ENCODE results near the gene RAPGEF1. TPM values are rescaled to one million over a fixed set of nuclear protein-coding genes. Genes with fewer than 3 reads are reported as not detected.

The RAPGEF1 gene
- total and polyA plus RNA-seq, 9 donors, result 17.0 to 64.4 (median 36.4) TPM

DNA sequence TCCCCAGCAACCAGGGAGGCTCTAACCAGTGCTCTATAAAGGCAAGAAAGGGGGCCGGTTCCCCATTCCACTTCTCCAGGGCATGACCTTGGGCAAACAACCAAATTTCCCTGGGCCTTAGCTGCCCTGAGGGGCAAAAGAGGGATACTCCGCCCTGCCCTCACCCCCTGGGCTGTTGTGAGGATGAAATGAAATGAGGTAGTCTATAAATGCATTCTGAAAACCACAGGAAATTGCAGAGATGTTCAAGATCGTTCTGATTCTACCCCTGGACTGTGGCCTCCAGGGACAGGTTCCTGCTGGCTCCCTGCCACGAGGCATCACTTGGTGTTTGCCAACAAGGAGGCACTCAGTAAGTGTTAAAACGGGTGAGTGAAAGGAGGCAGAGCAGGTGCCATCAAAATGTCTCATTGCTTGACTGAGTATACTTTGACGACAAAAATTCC is 5.7 kb downstream of the RAPGEF1 start:
- 57 to 59% (median 57%) methylated on average over 6 of the region's 6 CpGs for WGBS, 3 donors
- Histone ChIP-seq H3K27me3 (no peaks in the 10 kb centered on the region), H3K27ac (no peak overlapping the region), H3K4me3 (no peak overlapping the region), H3K36me3 (no peaks in the 10 kb centered on the region), H3K9me3 (no peaks in the 10 kb centered on the region), H3K4me1 (ENCODE audit: insufficient read depth) (peaks cover 12% of the 10 kb centered on the region)
- no peak for DNase-seq
- intact Hi-C loops (cut with DNase I), result loop anchor here in 1 of 4 donors (10.0 kb wide), 1 partner anchor 199 kb away; the partner anchor contains the start of gene UCK1
- TF ChIP-seq, protein P1, sequence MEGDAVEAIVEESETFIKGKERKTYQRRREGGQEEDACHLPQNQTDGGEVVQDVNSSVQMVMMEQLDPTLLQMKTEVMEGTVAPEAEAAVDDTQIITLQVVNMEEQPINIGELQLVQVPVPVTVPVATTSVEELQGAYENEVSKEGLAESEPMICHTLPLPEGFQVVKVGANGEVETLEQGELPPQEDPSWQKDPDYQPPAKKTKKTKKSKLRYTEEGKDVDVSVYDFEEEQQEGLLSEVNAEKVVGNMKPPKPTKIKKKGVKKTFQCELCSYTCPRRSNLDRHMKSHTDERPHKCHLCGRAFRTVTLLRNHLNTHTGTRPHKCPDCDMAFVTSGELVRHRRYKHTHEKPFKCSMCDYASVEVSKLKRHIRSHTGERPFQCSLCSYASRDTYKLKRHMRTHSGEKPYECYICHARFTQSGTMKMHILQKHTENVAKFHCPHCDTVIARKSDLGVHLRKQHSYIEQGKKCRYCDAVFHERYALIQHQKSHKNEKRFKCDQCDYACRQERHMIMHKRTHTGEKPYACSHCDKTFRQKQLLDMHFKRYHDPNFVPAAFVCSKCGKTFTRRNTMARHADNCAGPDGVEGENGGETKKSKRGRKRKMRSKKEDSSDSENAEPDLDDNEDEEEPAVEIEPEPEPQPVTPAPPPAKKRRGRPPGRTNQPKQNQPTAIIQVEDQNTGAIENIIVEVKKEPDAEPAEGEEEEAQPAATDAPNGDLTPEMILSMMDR (IDR thresholded peaks at IDR 0.05), result no peak
- TF ChIP-seq EP300 (IDR thresholded peaks at IDR 0.05), result no peak
- TF ChIP-seq POLR2A (IDR thresholded peaks at IDR 0.05), result no peak

DNA sequence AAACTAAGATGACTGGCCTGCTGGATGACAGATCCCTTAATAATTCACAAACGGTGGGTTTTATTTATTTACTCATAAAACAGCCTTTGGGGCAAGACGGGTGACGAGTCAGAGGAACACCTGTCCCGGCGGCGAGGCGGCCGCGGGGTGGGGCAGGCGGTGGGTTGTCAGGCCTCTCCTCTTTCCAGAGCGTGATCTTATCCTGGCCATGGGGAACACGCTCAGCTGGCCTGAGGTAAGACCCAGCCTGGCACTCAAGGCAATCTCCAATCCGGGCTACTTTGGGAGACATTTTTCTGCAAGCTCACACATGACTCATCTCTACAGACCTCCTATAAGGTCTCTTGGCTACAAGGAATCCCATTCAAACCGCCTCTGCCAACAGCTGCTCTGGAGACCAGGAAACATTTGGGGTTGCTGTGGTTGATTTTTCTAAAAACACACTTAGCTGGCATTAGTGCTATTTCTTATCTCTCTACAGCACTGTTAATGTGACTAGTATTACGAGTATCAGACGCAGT is 6.3 kb downstream of the RAPGEF1 start:
- intact Hi-C loops (cut with DNase I), result loop anchor here in 1 of 4 donors (10.0 kb wide), 1 partner anchor 199 kb away; the partner anchor contains the start of gene UCK1
- no peak for DNase-seq
- peaks cover 11% of the 10 kb centered on the region for H3K4me1 ChIP-seq (ENCODE audit: insufficient read depth)
- H3K27ac ChIP-seq, result no peak overlapping the region
- TF ChIP-seq, protein P1 (IDR thresholded peaks at IDR 0.05), result no peak
- TF ChIP-seq EP300 (IDR thresholded peaks at IDR 0.05) (no peak), POLR2A (IDR thresholded peaks at IDR 0.05) (no peak)
- no peaks in the 10 kb centered on the region for H3K9me3 ChIP-seq
- H3K27me3 ChIP-seq, result no peaks in the 10 kb centered on the region
- WGBS, 3 donors, result 65 to 67% (median 66%) methylated on average over 16 of the region's 16 CpGs
- no peaks in the 10 kb centered on the region for H3K36me3 ChIP-seq
- no peak overlapping the region for H3K4me3 ChIP-seq

DNA sequence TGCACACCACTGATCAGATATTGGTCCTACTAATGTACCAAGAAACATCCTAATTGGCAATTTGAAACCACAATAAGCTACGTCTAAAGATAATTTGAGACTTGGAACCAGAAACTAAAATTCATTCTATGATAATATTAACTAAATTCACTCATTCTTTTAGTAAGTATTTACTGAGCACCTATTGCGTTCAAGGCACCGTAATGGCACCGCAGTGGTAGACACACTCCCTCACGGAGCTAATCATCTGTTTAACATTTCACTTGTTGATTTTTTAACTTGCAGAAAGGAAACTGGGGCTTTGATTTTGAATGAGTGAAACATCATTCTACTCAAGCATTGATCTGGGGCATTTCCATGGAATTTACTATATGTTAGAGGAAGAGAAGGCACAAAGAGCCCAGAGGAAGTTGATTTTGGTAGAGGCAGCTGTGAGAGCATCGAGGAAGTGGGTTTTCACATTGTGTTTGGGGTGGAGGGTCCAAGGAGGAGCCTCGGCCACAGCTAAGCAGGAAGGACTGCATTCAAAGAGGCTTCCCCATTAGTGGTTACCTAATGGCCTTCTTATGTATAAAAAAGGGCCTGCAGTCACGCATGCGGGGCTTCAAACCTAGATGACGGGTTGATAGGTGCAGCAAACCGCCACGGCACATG is 7.1 kb downstream of the RAPGEF1 start:
- Histone ChIP-seq H3K4me1 (ENCODE audit: insufficient read depth) (peaks cover 13% of the 10 kb centered on the region), H3K36me3 (no peaks in the 10 kb centered on the region), H3K9me3 (no peaks in the 10 kb centered on the region), H3K27me3 (no peaks in the 10 kb centered on the region), H3K27ac (no peak overlapping the region), H3K4me3 (no peak overlapping the region)
- intact Hi-C loops (cut with DNase I), result loop anchor here in 1 of 4 donors (10.0 kb wide), 1 partner anchor 198 kb away; the partner anchor contains the start of gene UCK1
- TF ChIP-seq, protein P1 (IDR thresholded peaks at IDR 0.05), result no peak
- TF ChIP-seq POLR2A (IDR thresholded peaks at IDR 0.05) (no peak), EP300 (IDR thresholded peaks at IDR 0.05) (no peak)
- DNase-seq, result no peak
- WGBS, 3 donors, result 82 to 89% (median 85%) methylated on average over 12 of the region's 12 CpGs

DNA sequence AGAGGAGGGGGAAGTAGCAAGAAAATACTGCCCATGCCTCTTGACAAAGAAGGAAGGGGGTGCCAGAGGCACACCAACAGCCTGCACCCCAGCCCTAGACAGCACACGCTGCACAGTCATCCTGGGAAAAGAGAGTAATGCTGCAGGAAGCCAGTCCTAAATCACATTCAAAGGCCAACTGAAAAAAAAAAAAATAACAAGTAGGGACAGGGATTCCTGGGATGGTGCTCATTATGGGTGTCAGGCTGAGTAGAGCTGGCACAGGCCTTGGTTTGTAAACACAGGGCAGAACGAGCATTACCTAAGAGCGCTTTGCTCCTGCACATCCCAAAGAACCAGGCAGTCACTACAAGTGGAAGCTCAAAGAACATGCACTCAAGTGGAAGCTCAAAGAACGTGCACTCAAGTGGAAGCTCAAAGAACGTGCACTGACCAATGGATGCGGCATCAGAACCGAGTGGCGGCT is 7.8 kb downstream of the RAPGEF1 start:
- H3K27me3 ChIP-seq, result no peaks in the 10 kb centered on the region
- H3K4me3 ChIP-seq, result no peak overlapping the region
- no peaks in the 10 kb centered on the region for H3K9me3 ChIP-seq
- TF ChIP-seq EP300 (IDR thresholded peaks at IDR 0.05), result no peak
- TF ChIP-seq, protein P1 (IDR thresholded peaks at IDR 0.05), result no peak
- no peak for TF ChIP-seq POLR2A (IDR thresholded peaks at IDR 0.05)
- intact Hi-C loops (cut with DNase I), result loop anchor here in 1 of 4 donors (10.0 kb wide), 1 partner anchor 197 kb away; the partner anchor contains the start of gene UCK1
- no peak for DNase-seq
- 85 to 97% (median 91%) methylated on average over 8 of the region's 8 CpGs for WGBS, 3 donors
- no peak overlapping the region for H3K27ac ChIP-seq
- peaks cover 13% of the 10 kb centered on the region for H3K4me1 ChIP-seq (ENCODE audit: insufficient read depth)
- no peaks in the 10 kb centered on the region for H3K36me3 ChIP-seq

Measured in ovary (tissue), 9 donors.